Activated CD4-positive, alpha-beta T cell treated with anti-CD3 and anti-CD28 coated beads for 24 hours (primary cell): ENCODE measurements around the gene FAF2.
A peak's percentile ranks its signal among the peaks of the same experiment; 100 is the strongest.
"Not testable (repeated sequence)": the region's sequence is repeated elsewhere in the genome, so short reads cannot be mapped to it uniquely, and the experiment has no call there.

Experiments used
- DNase-seq, 2 donors: peaks; one replicate each; pipeline ENCODE4 v3.0.0-alpha.2; 2020; ENCODE audit warnings: low read depth in 2 of 2

The FAF2 gene, protein sequence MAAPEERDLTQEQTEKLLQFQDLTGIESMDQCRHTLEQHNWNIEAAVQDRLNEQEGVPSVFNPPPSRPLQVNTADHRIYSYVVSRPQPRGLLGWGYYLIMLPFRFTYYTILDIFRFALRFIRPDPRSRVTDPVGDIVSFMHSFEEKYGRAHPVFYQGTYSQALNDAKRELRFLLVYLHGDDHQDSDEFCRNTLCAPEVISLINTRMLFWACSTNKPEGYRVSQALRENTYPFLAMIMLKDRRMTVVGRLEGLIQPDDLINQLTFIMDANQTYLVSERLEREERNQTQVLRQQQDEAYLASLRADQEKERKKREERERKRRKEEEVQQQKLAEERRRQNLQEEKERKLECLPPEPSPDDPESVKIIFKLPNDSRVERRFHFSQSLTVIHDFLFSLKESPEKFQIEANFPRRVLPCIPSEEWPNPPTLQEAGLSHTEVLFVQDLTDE

GRCh38 chr5:176447978-176448608 is at the start of gene FAF2:
FAF2 (plus strand) TSS chr5:176448385; CDS start chr5:176448408, 23 bp downstream.
- DNase-seq = peak; percentile 97 to 98

GRCh38 chr5:176400382-176401156 is 47.6 kb upstream of the FAF2 start:
- DNase-seq = no peak

DNA sequence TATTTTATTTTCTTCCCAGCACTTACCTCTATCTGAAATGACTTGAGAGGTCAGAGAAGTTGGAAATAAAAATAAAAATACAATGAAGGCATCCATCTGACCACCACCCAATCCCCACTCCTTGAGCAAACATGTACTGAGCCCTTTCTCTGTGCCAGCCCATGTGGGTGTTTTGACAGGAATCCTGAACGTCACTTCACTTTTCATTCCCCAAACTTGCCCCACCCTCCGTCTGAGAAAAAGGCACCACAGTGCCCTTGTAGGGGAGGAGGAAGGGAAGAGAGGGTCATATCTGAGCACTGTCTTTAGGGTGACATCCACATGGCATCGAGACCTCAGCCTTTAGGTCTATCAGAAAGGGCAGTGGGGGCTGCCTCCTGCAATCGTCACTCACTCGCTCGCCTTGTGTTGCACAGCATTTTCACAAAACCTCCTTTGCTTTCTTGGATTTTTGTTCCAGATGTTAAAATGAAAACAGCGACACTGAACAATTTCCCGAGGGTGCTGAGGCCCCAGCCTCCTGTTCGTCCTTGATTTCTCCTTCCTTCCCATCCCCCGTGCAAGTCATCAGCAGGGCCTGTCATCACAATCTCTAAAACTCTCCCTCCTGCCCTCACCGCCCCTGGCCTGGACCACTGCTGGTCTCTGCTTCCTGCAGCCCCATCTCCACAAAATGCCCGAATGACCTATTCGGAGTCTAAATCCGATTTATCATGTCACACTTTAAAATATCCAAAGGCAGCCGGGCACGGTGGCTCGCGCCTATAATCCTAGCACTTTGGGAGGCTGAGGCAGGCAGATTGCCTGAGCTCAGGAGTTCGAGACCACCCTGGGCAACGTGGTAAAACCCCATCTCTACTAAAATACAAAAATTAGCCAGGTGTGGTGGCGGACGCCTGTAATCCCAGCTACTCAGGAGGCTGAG is 46.6 kb upstream of the FAF2 start:
- DNase-seq = no peak

DNA sequence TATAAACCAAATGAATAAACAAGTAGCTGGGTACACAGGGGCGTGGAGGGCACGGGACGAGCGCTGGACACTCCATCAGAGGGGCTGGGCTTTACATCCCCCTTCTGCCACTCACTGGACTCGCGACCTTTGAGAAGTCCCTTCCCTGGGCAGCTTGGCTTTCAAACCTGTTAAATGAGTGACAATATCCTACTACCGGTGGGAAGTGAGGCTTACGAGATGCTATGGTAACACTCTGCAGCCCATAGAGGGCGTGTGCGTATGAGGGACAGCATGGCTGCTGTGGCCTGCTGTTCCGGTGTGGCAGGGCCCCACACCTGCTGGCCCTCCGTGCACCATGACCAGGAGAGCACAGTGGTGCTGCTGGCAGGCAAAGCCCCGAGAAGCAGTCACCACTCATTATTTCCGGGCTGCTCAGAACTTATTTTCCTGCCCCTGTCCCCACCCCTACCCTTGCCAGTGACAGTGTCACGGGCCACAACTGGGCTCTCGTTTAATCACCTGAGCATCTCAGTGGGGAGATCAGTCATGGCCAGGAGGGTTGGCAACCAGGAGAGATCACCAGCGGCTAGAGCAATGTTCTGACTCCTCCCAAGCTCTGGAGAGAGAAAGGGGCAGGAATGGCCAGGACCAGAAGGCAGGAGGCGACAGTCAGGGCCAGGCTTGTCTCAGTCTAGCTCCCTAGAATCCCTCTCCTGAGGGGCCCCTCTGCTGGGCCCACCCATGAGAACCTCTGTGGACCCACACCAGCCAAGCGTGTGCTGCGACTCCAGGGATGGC is 42.3 kb upstream of the FAF2 start:
- no peak for DNase-seq

GRCh38 chr5:176406436-176407052 is 41.6 kb upstream of the FAF2 start:
- DNase-seq = no peak

GRCh38 chr5:176407456-176408251 is 40.5 kb upstream of the FAF2 start:
- no peak for DNase-seq

GRCh38 chr5:176408252-176408573 is 40.0 kb upstream of the FAF2 start:
- DNase-seq = not testable (repeated sequence)

DNA sequence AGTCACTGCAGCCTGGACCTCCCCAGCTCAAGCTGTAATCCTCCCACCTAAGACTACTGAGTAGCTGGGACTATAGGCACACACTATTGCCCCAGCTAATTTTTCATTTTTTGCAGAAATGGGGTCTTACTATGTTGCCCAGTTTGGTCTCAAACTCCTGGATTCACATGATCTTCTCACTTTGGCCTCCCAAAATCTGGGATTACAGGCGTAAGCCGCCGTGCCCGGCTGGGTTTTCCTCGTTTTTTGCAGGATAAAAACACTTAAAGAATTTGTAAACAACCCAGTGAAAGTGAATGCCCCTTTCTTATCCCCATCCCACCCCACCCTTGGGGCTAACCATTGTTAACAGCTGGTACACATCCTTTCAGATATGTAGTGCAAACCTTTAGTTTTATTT is 39.6 kb upstream of the FAF2 start:
- no peak for DNase-seq

- no peak for DNase-seq
Measured at GRCh38 chr5:176409765-176410164, 38.4 kb upstream of the FAF2 start.

- no peak for DNase-seq
Measured at GRCh38 chr5:176410486-176411180, 37.6 kb upstream of the FAF2 start.

- DNase-seq = no peak
Measured at GRCh38 chr5:176412517-176413254, 35.5 kb upstream of the FAF2 start.

GRCh38 chr5:176413255-176413565 is 35.0 kb upstream of the FAF2 start:
- DNase-seq = no peak

- no peak for DNase-seq
Measured at GRCh38 chr5:176413709-176414191, 34.4 kb upstream of the FAF2 start.

DNA sequence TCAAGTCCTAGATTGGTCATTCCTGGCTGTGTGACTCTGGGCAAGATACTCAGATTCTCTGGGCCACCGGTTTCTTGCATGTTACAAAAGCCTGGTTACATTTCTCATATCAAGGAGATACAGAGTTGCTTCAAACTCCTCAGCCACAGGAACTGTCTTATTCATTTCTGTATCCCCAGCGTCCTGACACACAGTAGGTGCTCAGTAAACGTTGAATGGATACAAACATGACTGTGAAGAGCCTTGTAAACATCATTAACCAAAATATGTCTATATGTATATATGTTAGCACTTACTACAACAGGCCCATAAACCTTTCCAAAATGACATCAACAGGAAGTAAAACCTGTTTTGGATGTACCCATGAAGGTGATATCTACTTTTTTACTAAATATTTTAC is 33.5 kb upstream of the FAF2 start:
- no peak for DNase-seq

GRCh38 chr5:176415240-176415951 is 32.8 kb upstream of the FAF2 start:
- DNase-seq = no peak

- DNase-seq = peak; percentile 85
Measured at GRCh38 chr5:176415952-176416924, 31.9 kb upstream of the FAF2 start, which contains the start of gene CLTB. CLTB (minus strand) TSS chr5:176416539; CDS start chr5:176416363, 176 bp downstream.
